ENCODE data around the gene RPL10A.

GRCh38 chr6:35449287-35449881 is 18.8 kb upstream of the RPL10A start:
- TF ChIP-seq CTCF (optimal IDR thresholded peaks at IDR 0.05 in 1 of 3, IDR thresholded peaks at IDR 0.05 in 1 of 3, conservative IDR thresholded peaks at IDR 0.05 in 1 of 3; ENCODE audit: extremely low read depth in 1 of 3, insufficient read depth in 2 of 3, low read length in 3 of 3) (peak; percentile 63 to 68 (median 64)), EZH2 (IDR thresholded peaks at IDR 0.05; ENCODE audit: low read length) (no peak)
